ENCODE results near the gene ABHD10. TPM values are rescaled to one million over a fixed set of nuclear protein-coding genes. Genes with fewer than 3 reads are reported as not detected.

Gene ABHD10
- total RNA-seq, 1 experiment from 2014 or later = 30.3 TPM

Other genes starting within 250 kb of the ABHD10 start
- 11.3 TPM for gene PHLDB2, start 119.8 kb upstream of the ABHD10 start, total RNA-seq (2021; ENCODE audit: unreplicated experiment)
- gene TAGLN3, start 19.9 kb downstream of the ABHD10 start, total RNA-seq (2021; ENCODE audit: unreplicated experiment) = not detected
- not detected for gene TMPRSS7, start 55.7 kb downstream of the ABHD10 start, total RNA-seq (2021; ENCODE audit: unreplicated experiment)
- gene C3orf52, start 107.4 kb downstream of the ABHD10 start, total RNA-seq (2021; ENCODE audit: unreplicated experiment) = 12.6 TPM
- gene GCSAM, start 154.2 kb downstream of the ABHD10 start, total RNA-seq (2021; ENCODE audit: unreplicated experiment) = 0.08 TPM